Glutamatergic neuron (in vitro differentiated cells): ENCODE data around the gene USB1. TPM values are rescaled to one million over a fixed set of nuclear protein-coding genes. Genes with fewer than 3 reads are reported as not detected.

Source experiments
- DNase-seq: peaks from one replicate; pipeline ENCODE4 v3.0.0; 2022
- H3K27ac Mint-ChIP-seq: one replicate; pipeline ENCODE4 v1.8.0; 2020; ENCODE audit warnings: mild to moderate bottlenecking, mixed read lengths, inconsistent platforms; ENCODE audit not compliant: unreplicated experiment
- H3K27me3 Mint-ChIP-seq: one replicate; pipeline ENCODE4 v1.8.0; 2020; ENCODE audit warnings: mild to moderate bottlenecking, moderate library complexity, mixed read lengths, inconsistent platforms; ENCODE audit not compliant: unreplicated experiment
- H3K36me3 Mint-ChIP-seq: one replicate; pipeline ENCODE4 v1.8.0; 2020; ENCODE audit warnings: mild to moderate bottlenecking, mixed read lengths, inconsistent platforms; ENCODE audit not compliant: unreplicated experiment
- H3K4me1 Mint-ChIP-seq: one replicate; pipeline ENCODE4 v1.8.0; 2020; ENCODE audit warnings: mild to moderate bottlenecking, low read depth, mixed read lengths, inconsistent platforms; ENCODE audit not compliant: unreplicated experiment
- H3K4me3 Mint-ChIP-seq: one replicate; pipeline ENCODE4 v1.8.0; 2020; ENCODE audit warnings: mild to moderate bottlenecking, mixed read lengths, inconsistent platforms; ENCODE audit not compliant: unreplicated experiment
- H3K9me3 Mint-ChIP-seq: one replicate; pipeline ENCODE4 v1.8.0; 2020; ENCODE audit warnings: mild to moderate bottlenecking, moderate library complexity, mixed read lengths, inconsistent platforms; ENCODE audit not compliant: unreplicated experiment
- total RNA-seq: library from RNA; stranded (reverse); fragmentation: NEBNext Ultra II Directional; extraction: Animal tissue kit (Norgen Biotek cat#: 25700); gene quantifications from one replicate; pipeline ENCODE4 v1.2.1, GENCODE V29; 2021; ENCODE audit not compliant: unreplicated experiment
- TF ChIP-seq, protein P1 (sequence below): fragments of 200-600 bp; sonication (generic); IDR thresholded peaks from one replicate; pipeline ENCODE4 v1.5.0; 2021; ENCODE audit not compliant: partially characterized antibody, unreplicated experiment

Gene USB1
- total RNA-seq, 1 donor from 2014 or later = 107 TPM

DNA sequence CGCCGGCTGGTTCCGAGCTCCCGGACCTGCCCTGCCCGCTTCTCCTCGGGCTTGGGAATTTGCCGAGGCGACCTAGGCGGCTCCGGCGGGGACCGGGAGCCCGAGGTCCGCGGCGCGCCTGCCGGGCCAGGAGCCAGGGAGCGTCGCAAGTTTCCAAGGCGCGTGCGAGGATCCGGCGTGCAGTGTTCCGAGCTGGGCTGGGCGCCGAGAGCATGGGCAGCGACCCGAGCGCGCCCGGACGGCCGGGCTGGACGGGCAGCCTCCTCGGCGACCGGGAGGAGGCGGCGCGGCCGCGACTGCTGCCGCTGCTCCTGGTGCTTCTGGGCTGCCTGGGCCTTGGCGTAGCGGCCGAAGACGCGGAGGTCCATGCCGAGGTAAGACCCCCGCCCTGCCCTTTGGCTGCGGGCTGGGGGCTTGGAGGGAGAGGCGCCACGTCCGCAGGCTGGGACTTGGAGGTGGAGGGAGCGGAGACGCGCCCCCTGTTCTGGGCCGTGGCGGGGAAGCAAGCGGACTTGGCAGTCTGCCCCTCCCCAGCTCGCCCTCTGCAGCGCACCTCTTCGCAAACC, 25.0 kb downstream of the USB1 start:
- peak; percentile 62 for DNase-seq
- Mint-ChIP-seq H3K27me3 (peaks cover 13% of the 10 kb centered on the region), H3K4me3 (peak overlapping the region; percentile 72), H3K4me1 (peaks cover 37% of the 10 kb centered on the region), H3K36me3 (no peaks in the 10 kb centered on the region), H3K9me3 (peaks cover 10% of the 10 kb centered on the region), H3K27ac (no peak overlapping the region)
- TF ChIP-seq, protein P1, sequence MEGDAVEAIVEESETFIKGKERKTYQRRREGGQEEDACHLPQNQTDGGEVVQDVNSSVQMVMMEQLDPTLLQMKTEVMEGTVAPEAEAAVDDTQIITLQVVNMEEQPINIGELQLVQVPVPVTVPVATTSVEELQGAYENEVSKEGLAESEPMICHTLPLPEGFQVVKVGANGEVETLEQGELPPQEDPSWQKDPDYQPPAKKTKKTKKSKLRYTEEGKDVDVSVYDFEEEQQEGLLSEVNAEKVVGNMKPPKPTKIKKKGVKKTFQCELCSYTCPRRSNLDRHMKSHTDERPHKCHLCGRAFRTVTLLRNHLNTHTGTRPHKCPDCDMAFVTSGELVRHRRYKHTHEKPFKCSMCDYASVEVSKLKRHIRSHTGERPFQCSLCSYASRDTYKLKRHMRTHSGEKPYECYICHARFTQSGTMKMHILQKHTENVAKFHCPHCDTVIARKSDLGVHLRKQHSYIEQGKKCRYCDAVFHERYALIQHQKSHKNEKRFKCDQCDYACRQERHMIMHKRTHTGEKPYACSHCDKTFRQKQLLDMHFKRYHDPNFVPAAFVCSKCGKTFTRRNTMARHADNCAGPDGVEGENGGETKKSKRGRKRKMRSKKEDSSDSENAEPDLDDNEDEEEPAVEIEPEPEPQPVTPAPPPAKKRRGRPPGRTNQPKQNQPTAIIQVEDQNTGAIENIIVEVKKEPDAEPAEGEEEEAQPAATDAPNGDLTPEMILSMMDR = no peak

DNA sequence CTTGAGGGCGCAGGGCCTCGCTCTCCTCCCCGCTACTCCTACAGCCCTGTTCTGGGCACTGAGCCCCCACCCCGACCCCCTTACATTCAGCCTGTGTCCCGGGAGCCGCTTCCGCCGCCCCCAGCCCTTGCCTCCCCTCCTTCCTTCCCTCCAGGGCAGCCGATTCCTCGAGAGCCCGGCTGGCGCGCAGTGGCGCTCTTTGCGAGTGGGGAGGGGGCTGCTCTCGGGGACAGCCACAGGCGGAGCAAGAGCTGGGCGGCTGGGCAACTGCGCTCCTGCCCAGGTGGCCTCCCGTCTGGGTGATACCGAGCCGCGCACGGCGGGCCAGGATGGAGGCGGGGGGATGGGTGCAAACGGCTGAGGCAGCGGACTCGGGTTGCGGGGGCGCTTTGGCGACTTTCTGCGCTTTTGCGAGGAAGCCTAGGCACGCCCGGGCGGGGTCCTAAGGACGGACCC, 25.5 kb downstream of the USB1 start:
- peak; percentile 70 for DNase-seq
- no peaks in the 10 kb centered on the region for H3K36me3 Mint-ChIP-seq

DNA sequence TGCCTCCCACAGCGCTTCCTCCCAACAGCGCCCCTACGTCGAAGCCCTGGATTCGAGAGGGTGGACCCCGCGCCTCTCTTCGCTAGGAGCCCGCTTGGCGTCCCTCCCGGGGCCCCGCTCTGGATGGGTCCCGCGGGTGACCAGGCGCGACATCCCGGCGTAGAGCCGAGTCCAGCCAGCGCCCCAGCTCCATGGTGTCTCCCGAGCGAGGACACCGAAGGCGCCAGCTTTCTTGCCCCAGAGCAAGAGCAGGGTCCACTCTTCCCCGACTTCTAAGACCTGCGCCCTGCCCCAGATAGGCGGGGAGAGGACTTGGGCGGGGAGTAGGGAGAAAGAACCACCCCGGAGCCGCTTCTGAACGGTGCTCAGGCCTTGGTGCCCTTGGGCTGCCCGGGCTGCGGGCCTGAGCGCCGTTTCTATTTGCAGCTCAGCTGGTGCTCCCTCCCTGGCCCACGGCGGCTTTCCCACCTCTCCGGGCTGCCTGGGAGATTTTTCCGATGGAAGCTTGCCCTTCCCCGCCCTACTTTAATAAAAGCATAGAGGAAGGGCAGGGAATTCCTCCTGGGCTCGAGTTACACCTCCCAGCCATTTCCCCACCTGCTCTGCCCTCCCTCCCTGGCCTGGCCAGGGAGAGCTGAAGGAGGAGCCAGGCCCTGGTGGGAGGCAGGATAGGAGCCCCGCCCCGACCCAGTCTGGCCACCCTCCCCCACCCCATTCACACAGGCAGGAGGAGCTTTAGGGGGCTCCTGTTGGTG, 26.1 kb downstream of the USB1 start:
- TF ChIP-seq, protein P1 = no peak
- H3K9me3 Mint-ChIP-seq = peaks cover 8% of the 10 kb centered on the region
- H3K4me1 Mint-ChIP-seq = peaks cover 34% of the 10 kb centered on the region
- no peak overlapping the region for H3K27ac Mint-ChIP-seq
- peaks cover 13% of the 10 kb centered on the region for H3K27me3 Mint-ChIP-seq
- peak; percentile 40 for DNase-seq
- H3K36me3 Mint-ChIP-seq = no peaks in the 10 kb centered on the region
- peak overlapping the region; percentile 72 for H3K4me3 Mint-ChIP-seq

More for the DNA sequence above, 25.5 kb downstream of the USB1 start:
- TF ChIP-seq, protein P1 = no peak
- Mint-ChIP-seq H3K4me1 (peaks cover 34% of the 10 kb centered on the region), H3K9me3 (peaks cover 8% of the 10 kb centered on the region), H3K27ac (no peak overlapping the region), H3K4me3 (peak overlapping the region; percentile 72), H3K27me3 (peaks cover 13% of the 10 kb centered on the region)

DNA sequence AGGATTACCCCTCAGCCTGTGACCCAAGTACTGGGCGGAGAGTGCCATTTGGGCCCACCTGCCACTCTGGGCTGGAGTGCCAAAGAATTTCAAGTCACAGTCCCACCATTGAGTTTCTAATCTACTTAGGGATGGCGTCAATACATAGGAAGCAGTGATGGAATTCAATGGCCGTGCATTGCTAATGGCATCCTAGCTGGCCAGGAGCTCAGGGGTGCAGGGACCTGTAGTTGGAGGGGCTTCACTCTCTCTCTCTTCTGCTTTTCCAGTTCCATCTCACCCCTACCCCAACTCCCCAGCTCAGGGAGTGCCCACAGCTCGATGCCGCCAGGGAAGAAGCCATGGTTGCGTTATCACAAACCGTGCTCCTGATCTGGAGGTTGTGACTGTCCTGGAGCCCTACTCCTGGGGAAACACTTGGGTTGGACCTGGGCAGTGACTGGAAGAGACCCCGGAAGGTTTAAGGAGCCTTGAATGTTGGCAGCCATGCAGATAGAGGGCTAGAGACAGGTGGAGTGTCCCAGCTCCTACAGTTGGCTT, 26.8 kb downstream of the USB1 start:
- no peaks in the 10 kb centered on the region for H3K36me3 Mint-ChIP-seq
- H3K27ac Mint-ChIP-seq = no peak overlapping the region
- peaks cover 8% of the 10 kb centered on the region for H3K9me3 Mint-ChIP-seq
- TF ChIP-seq, protein P1 = no peak
- H3K4me1 Mint-ChIP-seq = peaks cover 31% of the 10 kb centered on the region
- peak overlapping the region; percentile 87 for H3K4me3 Mint-ChIP-seq
- DNase-seq = no peak
- H3K27me3 Mint-ChIP-seq = peaks cover 13% of the 10 kb centered on the region
